GM21381 (cell line): Measurements from ENCODE around the gene SHPK.

Experiments used
- ATAC-seq: cut with Tn5 transposase; IDR thresholded peaks from one replicate; pipeline ENCODE4 v1.9.1; 2021; ENCODE audit warnings: mild to moderate bottlenecking, moderate library complexity; ENCODE audit not compliant: unreplicated experiment

SHPK gene

GRCh38 chr17:3558603-3559269 lies 77.3 kb downstream of the SHPK start:
- peak; percentile 82 for ATAC-seq
